Vagina (tissue), 2 donors: ENCODE data around the gene PLEKHG4B. TPM values are rescaled to one million over a fixed set of nuclear protein-coding genes. Genes with fewer than 3 reads are reported as not detected.

Source experiments
- DNase-seq, 2 donors: peaks; one replicate each; pipeline ENCODE4 v3.0.0-alpha.2; 2017; ENCODE audit errors: extremely low spot score in 2 of 2
- H3K27ac ChIP-seq: fragments of 200-600 bp; sonication (generic); one replicate; pipeline ENCODE4 v1.5.1; 2019
- H3K27me3 ChIP-seq: fragments of 200-600 bp; sonication (generic); one replicate; pipeline ENCODE4 v1.5.1; 2019
- H3K36me3 ChIP-seq, 2 donors: fragments of 200-600 bp; sonication (generic); one replicate each; pipeline ENCODE4 v1.5.1; 2017 to 2019
- H3K4me1 ChIP-seq: fragments of 200-600 bp; sonication (generic); one replicate; pipeline ENCODE4 v1.5.1; 2019
- H3K4me3 ChIP-seq, 2 donors: fragments of 200-600 bp; sonication (generic); 1 replicate in 1 of 2; 2 replicates in 1 of 2; pipeline ENCODE4 v1.5.1; 2016 to 2019
- H3K9me3 ChIP-seq: fragments of 200-600 bp; sonication (generic); one replicate; pipeline ENCODE4 v1.5.1; 2019
- CTCF ChIP-seq, 3 experiments: fragments of 450-650 bp in 2 of 3; fragments of 200-600 bp in 1 of 3; sonication (generic) in 1 of 3; IDR thresholded peaks; one replicate each; pipeline ENCODE4 v1.5.1; 2017 to 2019; ENCODE audit warnings: antibody characterized with exemption in 3 of 3, mild to moderate bottlenecking in 2 of 3, moderate library complexity in 2 of 3
- POLR2A ChIP-seq, 2 donors: fragments of 450-650 bp; IDR thresholded peaks; one replicate each; pipeline ENCODE4 v1.6.1; 2017; ENCODE audit warnings: antibody characterized with exemption in 2 of 2, mild to moderate bottlenecking in 2 of 2, moderate library complexity in 2 of 2
- POLR2AphosphoS5 ChIP-seq, 2 donors: sonication (generic); formaldehyde crosslinking; IDR thresholded peaks; one replicate each; pipeline ENCODE4 v1.9.0; 2017; ENCODE audit warnings: antibody characterized with exemption in 2 of 2, mild to moderate bottlenecking in 2 of 2, low read depth in 1 of 2; ENCODE audit not compliant: insufficient read depth in 1 of 2
- intact Hi-C: fragments of 100-400 bp; cut with DNase I; formaldehyde crosslinking; loops from one replicate; pipeline ENCODE4 v1.15.1; 2023
- total RNA-seq: library from RNA; depleted of rRNA; stranded (reverse); fragments of >200 nt; gene quantifications from one replicate; pipeline ENCODE4 v1.2.3, GENCODE V29; 2016

PLEKHG4B gene
- total RNA-seq, 1 donor from 2014 or later, result 0.74 TPM

DNA sequence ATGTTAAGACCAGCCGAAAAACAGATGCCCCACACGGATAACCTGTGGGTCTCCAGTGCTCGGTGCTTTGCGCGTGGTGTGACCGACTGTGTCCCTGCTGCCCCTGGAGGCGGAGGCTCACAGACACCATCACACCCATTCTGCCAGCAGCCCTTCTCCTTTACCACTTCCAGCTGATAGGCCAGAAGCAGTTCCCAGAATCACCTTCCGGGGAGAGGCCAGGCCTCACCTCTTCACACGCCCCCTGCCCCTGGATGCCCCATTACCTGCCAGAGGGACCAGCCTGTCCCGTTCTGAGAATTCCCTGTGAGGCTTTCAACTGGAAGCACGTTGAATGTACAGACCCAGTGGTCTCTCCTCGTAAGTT lies 77.7 kb downstream of the PLEKHG4B start:
- intact Hi-C loops, result no loop called here
- Histone ChIP-seq H3K27ac (no peak overlapping the region), H3K36me3 (no peaks in the 10 kb centered on the region), H3K27me3 (no peaks in the 10 kb centered on the region), H3K4me1 (no peaks in the 10 kb centered on the region), H3K4me3 (no peak overlapping the region), H3K9me3 (no peaks in the 10 kb centered on the region)
- no peak for DNase-seq
- TF ChIP-seq POLR2A (IDR thresholded peaks at IDR 0.05) (no peak), CTCF (IDR thresholded peaks at IDR 0.05) (no peak), POLR2AphosphoS5 (IDR thresholded peaks at IDR 0.05; ENCODE audit: insufficient read depth in 1 of 2, low read depth in 1 of 2) (no peak)

- no peaks in the 10 kb centered on the region for H3K4me1 ChIP-seq
- TF ChIP-seq POLR2A (IDR thresholded peaks at IDR 0.05) (no peak), POLR2AphosphoS5 (IDR thresholded peaks at IDR 0.05; ENCODE audit: insufficient read depth in 1 of 2, low read depth in 1 of 2) (no peak), CTCF (IDR thresholded peaks at IDR 0.05) (no peak)
- H3K9me3 ChIP-seq, result no peaks in the 10 kb centered on the region
- no peak for DNase-seq
- H3K27me3 ChIP-seq, result no peaks in the 10 kb centered on the region
- no peaks in the 10 kb centered on the region for H3K36me3 ChIP-seq
- intact Hi-C loops, result no loop called here
- H3K4me3 ChIP-seq, result no peak overlapping the region
- no peak overlapping the region for H3K27ac ChIP-seq
Observed at GRCh38 chr5:170971-171800, 79.2 kb downstream of the PLEKHG4B start.

- H3K4me3 ChIP-seq, result no peak overlapping the region
- H3K27ac ChIP-seq, result no peak overlapping the region
- H3K36me3 ChIP-seq, result no peaks in the 10 kb centered on the region
- no peak for TF ChIP-seq POLR2AphosphoS5 (IDR thresholded peaks at IDR 0.05; ENCODE audit: insufficient read depth in 1 of 2, low read depth in 1 of 2)
- no peak for TF ChIP-seq CTCF (IDR thresholded peaks at IDR 0.05)
- no peak for TF ChIP-seq POLR2A (IDR thresholded peaks at IDR 0.05)
- intact Hi-C loops, result no loop called here
- no peak for DNase-seq
- no peaks in the 10 kb centered on the region for H3K9me3 ChIP-seq
- H3K4me1 ChIP-seq, result no peaks in the 10 kb centered on the region
- H3K27me3 ChIP-seq, result no peaks in the 10 kb centered on the region
Observed at GRCh38 chr5:171801-172331, 79.9 kb downstream of the PLEKHG4B start.

DNA sequence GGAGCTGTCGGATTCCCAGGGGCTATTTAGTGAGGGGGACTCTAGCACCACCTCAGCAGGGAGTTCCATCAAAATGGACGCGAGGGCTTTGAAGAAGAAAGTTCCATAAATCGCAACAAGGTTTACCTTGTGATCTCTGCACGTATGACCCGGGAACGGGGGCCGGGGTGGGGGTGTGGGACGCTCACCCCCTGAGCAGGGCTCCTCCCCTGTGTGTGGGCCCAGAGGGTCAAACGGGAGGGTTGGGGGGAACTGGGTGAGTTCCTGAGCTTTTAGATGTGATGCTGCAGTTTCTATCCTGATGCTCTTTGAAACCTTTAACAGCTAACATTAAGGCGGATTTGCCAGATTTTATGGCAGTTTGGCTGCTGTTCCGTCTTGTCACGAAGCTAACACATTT lies 80.5 kb downstream of the PLEKHG4B start:
- no peak for DNase-seq
- no peaks in the 10 kb centered on the region for H3K9me3 ChIP-seq
- TF ChIP-seq POLR2AphosphoS5 (IDR thresholded peaks at IDR 0.05; ENCODE audit: insufficient read depth in 1 of 2, low read depth in 1 of 2) (no peak), POLR2A (IDR thresholded peaks at IDR 0.05) (no peak), CTCF (IDR thresholded peaks at IDR 0.05) (no peak)
- no peak overlapping the region for H3K4me3 ChIP-seq
- no peaks in the 10 kb centered on the region for H3K27me3 ChIP-seq
- intact Hi-C loops, result no loop called here
- H3K36me3 ChIP-seq, result no peaks in the 10 kb centered on the region
- no peak overlapping the region for H3K27ac ChIP-seq
- H3K4me1 ChIP-seq, result no peaks in the 10 kb centered on the region

DNA sequence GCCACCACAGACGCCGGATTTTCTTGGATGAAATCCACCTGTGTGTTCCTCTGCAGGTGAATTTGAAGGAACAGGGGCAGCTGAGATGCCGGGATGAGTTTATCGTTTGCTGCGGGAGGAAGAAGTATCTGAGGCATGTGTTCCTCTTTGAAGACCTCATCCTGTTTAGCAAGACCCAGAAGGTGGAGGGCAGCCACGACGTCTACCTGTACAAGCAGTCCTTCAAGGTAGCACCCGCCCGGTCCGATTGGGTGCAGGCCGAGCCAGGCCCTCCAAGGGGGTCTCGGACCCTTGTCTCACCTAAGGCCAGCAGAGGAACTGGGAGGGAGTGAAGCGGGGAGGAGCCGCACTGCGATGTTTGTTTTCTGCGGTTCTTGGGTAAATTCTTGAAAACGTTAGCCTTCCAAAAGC lies 80.9 kb downstream of the PLEKHG4B start:
- no peaks in the 10 kb centered on the region for H3K27me3 ChIP-seq
- no peaks in the 10 kb centered on the region for H3K9me3 ChIP-seq
- intact Hi-C loops, result no loop called here
- no peak for TF ChIP-seq CTCF (IDR thresholded peaks at IDR 0.05)
- no peak for TF ChIP-seq POLR2A (IDR thresholded peaks at IDR 0.05)
- TF ChIP-seq POLR2AphosphoS5 (IDR thresholded peaks at IDR 0.05; ENCODE audit: insufficient read depth in 1 of 2, low read depth in 1 of 2), result no peak
- H3K4me1 ChIP-seq, result no peaks in the 10 kb centered on the region
- H3K4me3 ChIP-seq, result no peak overlapping the region
- H3K27ac ChIP-seq, result no peak overlapping the region
- no peak for DNase-seq
- H3K36me3 ChIP-seq, result no peaks in the 10 kb centered on the region
